ENCODE results near the gene AKNAD1.

DNA sequence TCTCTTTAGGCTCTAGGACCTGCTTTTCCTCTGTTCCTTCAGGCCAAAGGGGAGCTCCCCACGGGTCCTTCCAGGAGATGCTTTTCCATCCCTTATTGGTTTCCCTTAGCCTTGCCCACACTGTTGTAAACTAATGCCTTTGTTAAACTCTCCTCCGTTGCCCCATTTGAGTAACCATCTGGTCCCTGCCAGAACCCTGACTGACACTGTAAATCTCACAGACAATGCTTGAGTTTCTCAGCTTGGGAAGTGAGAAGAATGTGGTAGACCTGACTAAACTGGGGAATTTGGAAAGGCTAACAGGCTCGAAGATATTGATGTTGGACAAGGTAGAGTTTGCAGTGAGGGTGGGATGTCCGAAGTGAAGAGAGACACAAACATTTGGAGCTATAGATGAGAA is 11.4 kb downstream of the AKNAD1 start:
- no peak for TF ChIP-seq EP300 (IDR thresholded peaks at IDR 0.05)
- TF ChIP-seq, protein P1, sequence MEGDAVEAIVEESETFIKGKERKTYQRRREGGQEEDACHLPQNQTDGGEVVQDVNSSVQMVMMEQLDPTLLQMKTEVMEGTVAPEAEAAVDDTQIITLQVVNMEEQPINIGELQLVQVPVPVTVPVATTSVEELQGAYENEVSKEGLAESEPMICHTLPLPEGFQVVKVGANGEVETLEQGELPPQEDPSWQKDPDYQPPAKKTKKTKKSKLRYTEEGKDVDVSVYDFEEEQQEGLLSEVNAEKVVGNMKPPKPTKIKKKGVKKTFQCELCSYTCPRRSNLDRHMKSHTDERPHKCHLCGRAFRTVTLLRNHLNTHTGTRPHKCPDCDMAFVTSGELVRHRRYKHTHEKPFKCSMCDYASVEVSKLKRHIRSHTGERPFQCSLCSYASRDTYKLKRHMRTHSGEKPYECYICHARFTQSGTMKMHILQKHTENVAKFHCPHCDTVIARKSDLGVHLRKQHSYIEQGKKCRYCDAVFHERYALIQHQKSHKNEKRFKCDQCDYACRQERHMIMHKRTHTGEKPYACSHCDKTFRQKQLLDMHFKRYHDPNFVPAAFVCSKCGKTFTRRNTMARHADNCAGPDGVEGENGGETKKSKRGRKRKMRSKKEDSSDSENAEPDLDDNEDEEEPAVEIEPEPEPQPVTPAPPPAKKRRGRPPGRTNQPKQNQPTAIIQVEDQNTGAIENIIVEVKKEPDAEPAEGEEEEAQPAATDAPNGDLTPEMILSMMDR (IDR thresholded peaks at IDR 0.05): no peak
